GM10266 (cell line): ENCODE measurements around the gene RRH.

Source experiments
- DNase-seq: peaks from one replicate; pipeline ENCODE4 v3.0.0; 2012; ENCODE audit errors: extremely low spot score
- CTCF ChIP-seq: IDR thresholded peaks from 2 replicates; pipeline ENCODE4 v1.5.1; 2012; ENCODE audit warnings: mild to moderate bottlenecking, low read depth; ENCODE audit not compliant: control insufficient read depth, insufficient read depth; ENCODE audit errors: missing control alignments

RRH gene

GRCh38 chr4:109803924-109804571, 23.7 kb upstream of the RRH start:
- peak; percentile 30 for DNase-seq
- peak; percentile 63 for TF ChIP-seq CTCF

GRCh38 chr4:109809655-109810054, 18.1 kb upstream of the RRH start:
- no peak for TF ChIP-seq CTCF
- DNase-seq, result no peak

GRCh38 chr4:109810552-109811387, 17.0 kb upstream of the RRH start:
- DNase-seq, result no peak
- no peak for TF ChIP-seq CTCF

DNA sequence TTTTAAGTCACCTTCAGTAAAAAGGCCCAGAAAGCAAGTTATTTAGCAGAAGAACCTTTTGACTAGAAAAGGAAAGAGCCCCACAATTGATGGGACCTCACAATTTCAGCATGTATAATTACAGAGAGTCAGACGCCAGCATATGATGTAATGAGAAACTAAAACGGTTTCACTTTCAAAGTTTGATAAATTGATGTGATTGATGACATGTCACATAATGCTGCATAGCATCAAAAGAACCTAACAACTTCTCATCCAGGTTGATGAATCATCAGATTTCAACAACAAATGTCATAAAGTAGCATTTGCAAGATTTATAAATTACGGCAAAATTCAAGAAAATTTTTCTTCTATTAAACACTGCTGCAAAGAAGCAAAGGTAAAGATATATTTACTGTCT, 16.1 kb upstream of the RRH start:
- no peak for DNase-seq
- no peak for TF ChIP-seq CTCF

DNA sequence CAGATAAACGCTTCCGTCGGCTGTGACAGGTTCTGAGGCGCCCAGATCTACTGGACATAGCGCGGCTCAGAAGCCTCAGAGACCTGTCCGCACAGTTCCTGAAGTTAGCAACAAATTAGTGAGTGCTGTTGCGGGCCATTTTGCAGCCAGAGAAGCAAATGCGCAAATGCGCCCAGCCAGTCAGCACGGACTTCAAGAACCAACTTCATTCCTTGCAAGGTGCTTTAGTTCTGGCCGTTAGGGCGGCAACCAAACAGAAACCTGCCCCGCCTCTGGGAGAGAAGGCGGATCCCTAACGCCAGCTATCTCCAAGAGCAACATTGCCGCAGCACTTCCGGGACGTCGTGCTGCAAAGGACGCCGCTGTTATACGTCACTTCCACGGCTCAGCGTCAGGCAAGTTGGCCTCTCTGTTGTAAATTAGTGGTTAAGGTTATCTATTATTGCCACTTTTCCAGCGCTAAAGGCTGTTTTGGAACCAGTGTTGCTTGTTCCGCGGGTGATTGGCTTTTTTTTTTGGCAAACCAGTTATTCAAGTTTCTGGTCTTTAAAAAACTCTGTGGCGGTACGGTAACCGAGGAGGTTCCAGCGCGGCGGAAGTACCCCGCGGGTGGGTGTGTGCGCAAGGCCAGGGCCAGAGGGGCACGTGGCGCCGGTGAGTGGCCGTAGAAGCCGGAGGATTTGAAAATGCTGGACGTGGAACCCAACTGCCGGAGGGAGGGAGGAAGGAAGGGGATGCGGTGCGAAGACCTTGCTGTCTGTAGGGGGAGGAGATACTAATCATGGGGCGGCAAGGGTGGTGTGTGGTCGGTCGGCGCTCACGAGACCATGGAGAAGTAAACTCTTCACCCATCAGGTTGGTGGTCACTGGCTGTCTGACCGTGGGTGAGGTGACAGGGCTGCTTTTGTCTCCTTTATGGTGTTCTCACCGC, 12.4 kb upstream of the RRH start, which contains the start of gene GAR1:
Gene GAR1, plus strand, starts transcription at position 612 of the 931 bp plus-strand sequence. CDS start 403 bp downstream, outside the sequence.
- DNase-seq, result peak; percentile 86
- no peak for TF ChIP-seq CTCF

GRCh38 chr4:109816082-109816442, 11.7 kb upstream of the RRH start:
- no peak for TF ChIP-seq CTCF
- no peak for DNase-seq
